ENCODE measurements around the gene ADAMTS12. TPM values are rescaled to one million over a fixed set of nuclear protein-coding genes. Genes with fewer than 3 reads are reported as not detected.

The ADAMTS12 gene
- total RNA-seq, 1 donor from 2014 or later = 0.54 TPM

DNA sequence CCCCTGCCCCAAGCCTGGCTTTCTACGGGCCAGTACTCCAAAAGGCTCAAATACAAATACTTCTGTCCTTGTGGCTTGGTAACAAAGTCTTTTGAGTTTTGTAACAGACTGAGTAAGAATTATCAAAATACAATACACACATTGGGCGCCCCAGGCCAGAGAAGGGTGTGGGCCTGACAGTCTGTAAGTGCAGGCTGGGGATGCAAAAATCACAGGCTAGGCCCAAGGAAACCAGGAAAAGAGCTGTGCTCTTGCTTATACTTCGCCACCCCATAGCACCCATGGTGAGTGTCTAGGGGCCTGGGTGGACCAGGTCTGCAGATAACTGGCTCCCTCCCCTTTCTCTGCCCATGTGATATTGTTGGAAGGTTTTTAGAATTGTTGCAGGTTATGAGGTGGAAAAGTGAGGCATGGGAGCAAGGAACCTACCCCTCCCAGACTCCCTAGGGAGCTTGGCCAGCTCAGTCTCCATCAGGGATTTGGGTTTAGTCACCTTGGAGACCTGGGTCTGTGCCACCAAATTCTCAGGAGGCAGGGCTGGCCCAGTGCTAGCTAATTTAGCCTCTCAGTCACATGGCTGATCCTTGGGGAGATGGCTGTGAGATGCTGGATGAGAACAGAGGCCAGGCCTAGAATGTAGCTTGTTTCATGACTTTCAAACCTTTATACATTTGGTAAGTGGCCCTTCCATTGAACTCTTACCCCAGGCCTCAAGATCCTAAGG, 378.2 kb downstream of the ADAMTS12 start:
- Mint-ChIP-seq H3K27ac (ENCODE audit: unreplicated experiment) (no peak overlapping the region), H3K4me3 (ENCODE audit: unreplicated experiment) (no peak overlapping the region), H3K36me3 (ENCODE audit: unreplicated experiment) (peaks cover 5% of the 10 kb centered on the region), H3K9me3 (ENCODE audit: unreplicated experiment) (peaks cover 4% of the 10 kb centered on the region), H3K27me3 (ENCODE audit: unreplicated experiment) (peaks cover 3% of the 10 kb centered on the region), H3K4me1 (ENCODE audit: low read depth, unreplicated experiment) (no peaks in the 10 kb centered on the region)
- TF ChIP-seq, protein P1, sequence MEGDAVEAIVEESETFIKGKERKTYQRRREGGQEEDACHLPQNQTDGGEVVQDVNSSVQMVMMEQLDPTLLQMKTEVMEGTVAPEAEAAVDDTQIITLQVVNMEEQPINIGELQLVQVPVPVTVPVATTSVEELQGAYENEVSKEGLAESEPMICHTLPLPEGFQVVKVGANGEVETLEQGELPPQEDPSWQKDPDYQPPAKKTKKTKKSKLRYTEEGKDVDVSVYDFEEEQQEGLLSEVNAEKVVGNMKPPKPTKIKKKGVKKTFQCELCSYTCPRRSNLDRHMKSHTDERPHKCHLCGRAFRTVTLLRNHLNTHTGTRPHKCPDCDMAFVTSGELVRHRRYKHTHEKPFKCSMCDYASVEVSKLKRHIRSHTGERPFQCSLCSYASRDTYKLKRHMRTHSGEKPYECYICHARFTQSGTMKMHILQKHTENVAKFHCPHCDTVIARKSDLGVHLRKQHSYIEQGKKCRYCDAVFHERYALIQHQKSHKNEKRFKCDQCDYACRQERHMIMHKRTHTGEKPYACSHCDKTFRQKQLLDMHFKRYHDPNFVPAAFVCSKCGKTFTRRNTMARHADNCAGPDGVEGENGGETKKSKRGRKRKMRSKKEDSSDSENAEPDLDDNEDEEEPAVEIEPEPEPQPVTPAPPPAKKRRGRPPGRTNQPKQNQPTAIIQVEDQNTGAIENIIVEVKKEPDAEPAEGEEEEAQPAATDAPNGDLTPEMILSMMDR (IDR thresholded peaks at IDR 0.05; ENCODE audit: partially characterized antibody, unreplicated experiment) = no peak
- no peak for DNase-seq

DNA sequence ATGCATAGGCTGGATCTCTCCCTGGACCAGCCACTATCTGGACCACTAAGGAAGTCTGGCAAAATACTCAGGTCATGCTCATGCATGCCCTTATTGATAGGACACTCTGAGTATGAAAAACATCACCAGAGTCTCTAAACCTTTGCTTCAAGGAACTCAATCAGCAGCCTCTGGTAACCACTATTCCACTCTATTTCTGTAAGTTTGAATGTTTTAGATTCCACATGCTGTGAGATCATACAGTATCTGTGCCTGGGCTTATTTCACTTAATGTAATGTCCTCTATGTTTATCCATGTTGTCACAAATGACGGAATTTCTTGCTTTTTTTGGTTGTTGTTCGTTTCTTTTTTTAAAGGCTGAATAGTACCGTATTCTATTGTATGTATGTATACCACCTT, 382.8 kb downstream of the ADAMTS12 start:
- Mint-ChIP-seq H3K27me3 (ENCODE audit: unreplicated experiment) (peaks cover 1% of the 10 kb centered on the region), H3K4me1 (ENCODE audit: low read depth, unreplicated experiment) (no peaks in the 10 kb centered on the region), H3K9me3 (ENCODE audit: unreplicated experiment) (no peaks in the 10 kb centered on the region), H3K36me3 (ENCODE audit: unreplicated experiment) (no peaks in the 10 kb centered on the region), H3K27ac (ENCODE audit: unreplicated experiment) (no peak overlapping the region), H3K4me3 (ENCODE audit: unreplicated experiment) (no peak overlapping the region)
- TF ChIP-seq, protein P1 (IDR thresholded peaks at IDR 0.05; ENCODE audit: partially characterized antibody, unreplicated experiment) = no peak
- DNase-seq = no peak

DNA sequence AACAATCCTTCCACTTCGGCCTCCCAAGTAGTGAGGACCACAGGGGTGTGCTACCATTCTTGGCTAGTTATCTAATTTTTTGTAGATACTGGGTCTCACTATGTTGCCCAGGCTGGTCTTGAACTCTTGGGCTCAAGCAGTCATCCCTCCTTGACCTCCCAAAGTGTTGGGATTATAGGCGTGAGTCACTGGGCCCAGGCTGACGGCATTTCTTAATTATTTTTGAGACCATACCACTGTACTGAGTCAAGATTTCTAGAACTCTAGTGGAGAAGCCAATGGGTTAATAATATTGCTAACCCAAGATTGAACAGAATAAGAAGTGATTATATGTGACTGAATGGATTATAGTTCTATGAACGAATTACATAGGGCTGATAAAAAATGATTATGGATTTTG, 384.4 kb downstream of the ADAMTS12 start:
- Mint-ChIP-seq H3K27me3 (ENCODE audit: unreplicated experiment) (no peaks in the 10 kb centered on the region), H3K36me3 (ENCODE audit: unreplicated experiment) (no peaks in the 10 kb centered on the region), H3K27ac (ENCODE audit: unreplicated experiment) (no peak overlapping the region), H3K9me3 (ENCODE audit: unreplicated experiment) (no peaks in the 10 kb centered on the region), H3K4me1 (ENCODE audit: low read depth, unreplicated experiment) (no peaks in the 10 kb centered on the region), H3K4me3 (ENCODE audit: unreplicated experiment) (no peak overlapping the region)
- TF ChIP-seq, protein P1 (IDR thresholded peaks at IDR 0.05; ENCODE audit: partially characterized antibody, unreplicated experiment) = no peak
- no peak for DNase-seq

DNA sequence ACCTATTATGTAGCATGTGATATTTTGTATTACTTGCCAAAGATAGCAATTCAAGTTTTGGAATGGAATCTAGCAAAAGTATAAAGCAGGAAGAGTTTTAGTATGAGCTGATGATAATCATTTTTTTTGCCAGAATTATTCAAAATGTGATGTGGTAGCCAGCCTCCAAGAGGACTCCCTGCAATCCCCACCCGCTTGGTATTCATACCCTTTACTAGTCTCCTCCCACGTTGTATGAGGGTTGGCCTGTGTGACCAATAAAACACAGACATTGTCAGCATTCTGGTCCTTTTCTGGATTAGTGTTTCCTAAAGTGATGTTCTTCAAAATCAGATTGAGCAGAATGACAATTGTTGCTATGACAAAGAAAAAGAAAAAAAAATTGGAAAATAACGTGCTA, 387.2 kb downstream of the ADAMTS12 start:
- Mint-ChIP-seq H3K27me3 (ENCODE audit: unreplicated experiment) (no peaks in the 10 kb centered on the region), H3K4me3 (ENCODE audit: unreplicated experiment) (no peak overlapping the region)
- TF ChIP-seq, protein P1 (IDR thresholded peaks at IDR 0.05; ENCODE audit: partially characterized antibody, unreplicated experiment) = no peak

GRCh38 chr5:33501899-33502298, 389.9 kb downstream of the ADAMTS12 start:
- no peaks in the 10 kb centered on the region for H3K27me3 Mint-ChIP-seq (ENCODE audit: unreplicated experiment)
- H3K27ac Mint-ChIP-seq (ENCODE audit: unreplicated experiment) = no peak overlapping the region
- H3K4me1 Mint-ChIP-seq (ENCODE audit: low read depth, unreplicated experiment) = no peaks in the 10 kb centered on the region
- no peaks in the 10 kb centered on the region for H3K9me3 Mint-ChIP-seq (ENCODE audit: unreplicated experiment)
- no peak overlapping the region for H3K4me3 Mint-ChIP-seq (ENCODE audit: unreplicated experiment)
- TF ChIP-seq, protein P1 (IDR thresholded peaks at IDR 0.05; ENCODE audit: partially characterized antibody, unreplicated experiment) = no peak
- DNase-seq = no peak
- no peaks in the 10 kb centered on the region for H3K36me3 Mint-ChIP-seq (ENCODE audit: unreplicated experiment)

More for the DNA sequence above, 387.2 kb downstream of the ADAMTS12 start:
- Mint-ChIP-seq H3K36me3 (ENCODE audit: unreplicated experiment) (no peaks in the 10 kb centered on the region), H3K9me3 (ENCODE audit: unreplicated experiment) (no peaks in the 10 kb centered on the region), H3K27ac (ENCODE audit: unreplicated experiment) (no peak overlapping the region), H3K4me1 (ENCODE audit: low read depth, unreplicated experiment) (no peaks in the 10 kb centered on the region)
- no peak for DNase-seq
